T-helper 2 cell treated with Interferon-gamma antibody and Interleukin-4, amounts not matched to agents 5 μg/mL and 100 μg/mL, for 36 hours (primary cell): ENCODE measurements around the gene XAGE2.
A peak's percentile ranks its signal among the peaks of the same experiment; 100 is the strongest.
"Not testable (repeated sequence)": the region's sequence is repeated elsewhere in the genome, so short reads cannot be mapped to it uniquely, and the experiment has no call there.

ENCODE experiments used
- DNase-seq: peaks from one replicate; pipeline ENCODE4 v3.0.0; 2021; ENCODE audit warnings: low spot score
- H3K27ac Mint-ChIP-seq: one replicate; pipeline ENCODE4 v1.8.0; 2021; ENCODE audit warnings: mild to moderate bottlenecking, mixed read lengths
- H3K27me3 Mint-ChIP-seq: one replicate; pipeline ENCODE4 v1.8.0; 2021; ENCODE audit warnings: low read depth, mixed read lengths
- H3K36me3 Mint-ChIP-seq: one replicate; pipeline ENCODE4 v1.8.0; 2021; ENCODE audit warnings: low read depth, mixed read lengths
- H3K4me1 Mint-ChIP-seq: one replicate; pipeline ENCODE4 v1.8.0; 2021; ENCODE audit warnings: low read depth, mixed read lengths
- H3K4me3 Mint-ChIP-seq: one replicate; pipeline ENCODE4 v1.8.0; 2022; ENCODE audit warnings: mild to moderate bottlenecking, moderate library complexity, mixed read lengths
- H3K9me3 Mint-ChIP-seq: one replicate; pipeline ENCODE4 v1.8.0; 2021; ENCODE audit warnings: mixed read lengths

XAGE2 gene, protein sequence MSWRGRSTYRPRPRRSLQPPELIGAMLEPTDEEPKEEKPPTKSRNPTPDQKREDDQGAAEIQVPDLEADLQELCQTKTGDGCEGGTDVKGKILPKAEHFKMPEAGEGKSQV

DNA sequence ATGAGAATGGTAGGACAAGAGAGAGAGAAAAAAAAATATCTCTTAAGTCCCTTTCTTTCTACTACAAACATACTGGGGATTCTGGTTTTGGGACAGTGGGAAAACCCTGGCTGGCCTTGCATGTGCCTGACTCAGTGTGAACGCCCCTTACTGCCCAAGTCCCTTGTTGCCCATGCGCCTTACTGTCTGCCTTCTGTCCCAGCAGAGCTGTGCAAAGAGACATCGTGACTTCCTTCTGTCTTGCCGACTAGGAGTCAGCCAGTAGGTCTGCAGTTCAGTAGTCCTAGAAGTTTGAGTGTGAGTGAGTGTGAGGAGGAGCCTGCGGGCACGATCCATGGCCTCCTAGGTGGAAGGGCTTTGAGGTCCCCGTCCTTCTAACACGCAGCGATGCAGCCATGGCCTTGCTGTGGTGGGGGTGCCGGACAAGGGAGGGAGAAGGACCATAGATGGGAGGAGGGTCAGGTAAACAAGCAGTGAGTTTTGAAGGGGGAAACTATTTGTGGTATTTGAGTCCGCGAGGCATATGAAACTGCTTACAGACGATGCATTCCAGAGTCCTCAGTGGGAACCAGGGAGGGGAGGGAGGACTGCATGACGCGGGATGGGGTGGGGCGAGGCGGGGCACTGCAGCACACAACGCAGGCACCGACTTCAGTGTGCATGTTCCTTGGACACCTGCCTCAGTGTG is at the start of gene XAGE2:
Gene XAGE2 (plus strand): TSS at position 654 of the 688 bp plus-strand sequence. CDS start 994 bp downstream, outside the sequence.
- DNase-seq, result no peak
- Mint-ChIP-seq H3K27me3 (no peaks in the 10 kb centered on the region), H3K4me1 (no peaks in the 10 kb centered on the region), H3K27ac (no peak within 1 kb of the TSS), H3K36me3 (no peaks in the 10 kb centered on the region), H3K9me3 (no peaks in the 10 kb centered on the region), H3K4me3 (no peak within 1 kb of the TSS)

DNA sequence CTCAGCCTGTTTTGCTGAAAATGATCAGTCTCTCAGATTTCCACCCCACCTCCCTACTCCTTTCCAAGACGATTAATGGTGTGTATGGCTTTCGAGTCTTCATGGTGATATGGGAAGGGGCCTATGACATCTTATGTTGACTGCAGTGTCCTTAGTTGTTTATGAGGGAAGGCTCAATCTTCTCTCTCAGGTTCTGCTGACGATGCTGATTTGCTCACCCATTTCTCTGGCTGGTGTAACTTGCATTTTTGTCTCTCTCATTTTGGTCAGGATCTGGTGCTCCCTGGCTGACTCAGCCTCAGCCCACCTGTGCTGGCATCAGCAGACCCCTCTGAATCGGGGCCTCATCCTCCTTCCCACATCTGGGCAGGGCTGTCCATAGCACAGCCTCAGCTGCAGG is 31.4 kb upstream of the XAGE2 start:
- H3K36me3 Mint-ChIP-seq, result no peaks in the 10 kb centered on the region
- no peaks in the 10 kb centered on the region for H3K9me3 Mint-ChIP-seq
- DNase-seq, result no peak
- no peaks in the 10 kb centered on the region for H3K4me1 Mint-ChIP-seq
- no peaks in the 10 kb centered on the region for H3K27me3 Mint-ChIP-seq
- no peak overlapping the region for H3K27ac Mint-ChIP-seq
- no peak overlapping the region for H3K4me3 Mint-ChIP-seq

DNA sequence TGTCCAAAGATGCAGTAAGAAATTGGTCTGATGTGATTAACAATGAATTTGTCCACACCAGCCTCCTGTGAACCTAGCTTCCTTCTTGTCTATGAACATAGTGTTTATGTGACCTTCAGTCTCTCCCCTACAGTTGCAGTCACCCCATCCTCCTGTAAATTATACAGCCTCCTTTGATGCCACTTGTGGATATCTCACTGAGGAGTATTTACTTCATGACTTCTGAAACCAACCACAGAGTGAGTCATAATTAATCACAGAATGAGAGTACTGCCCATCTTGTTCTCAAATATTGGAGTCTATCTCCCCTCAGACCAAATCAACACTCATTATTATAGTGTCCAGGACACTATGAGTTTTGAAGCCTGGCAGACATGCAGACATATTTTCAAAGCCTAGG is 27.3 kb upstream of the XAGE2 start:
- no peaks in the 10 kb centered on the region for H3K9me3 Mint-ChIP-seq
- no peak for DNase-seq
- no peak overlapping the region for H3K27ac Mint-ChIP-seq
- no peaks in the 10 kb centered on the region for H3K27me3 Mint-ChIP-seq
- H3K36me3 Mint-ChIP-seq, result no peaks in the 10 kb centered on the region
- peaks cover 1% of the 10 kb centered on the region for H3K4me1 Mint-ChIP-seq
- H3K4me3 Mint-ChIP-seq, result no peak overlapping the region

DNA sequence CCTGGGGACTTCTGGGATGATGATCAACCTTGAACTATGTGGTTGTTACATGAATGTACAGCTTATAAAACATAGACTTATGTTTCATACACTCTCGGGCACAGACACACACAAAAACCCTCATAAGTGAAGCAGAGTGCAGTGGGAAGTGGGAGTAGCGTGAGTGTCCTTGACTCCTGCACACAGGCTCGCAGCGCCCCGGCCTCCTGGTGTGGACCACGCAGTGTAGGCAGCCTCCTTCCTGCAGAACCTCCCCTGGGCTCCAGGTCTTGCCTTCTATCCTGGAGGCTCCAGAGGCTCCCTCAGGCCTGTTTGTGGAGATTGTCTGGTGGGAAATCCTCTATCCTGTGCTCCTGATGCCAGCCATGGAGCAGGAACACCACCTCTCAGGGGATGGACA is 25.7 kb upstream of the XAGE2 start:
- H3K9me3 Mint-ChIP-seq, H3K4me1 Mint-ChIP-seq, H3K4me3 Mint-ChIP-seq, H3K27ac Mint-ChIP-seq, DNase-seq, H3K27me3 Mint-ChIP-seq, H3K36me3 Mint-ChIP-seq: not testable (repeated sequence)

DNA sequence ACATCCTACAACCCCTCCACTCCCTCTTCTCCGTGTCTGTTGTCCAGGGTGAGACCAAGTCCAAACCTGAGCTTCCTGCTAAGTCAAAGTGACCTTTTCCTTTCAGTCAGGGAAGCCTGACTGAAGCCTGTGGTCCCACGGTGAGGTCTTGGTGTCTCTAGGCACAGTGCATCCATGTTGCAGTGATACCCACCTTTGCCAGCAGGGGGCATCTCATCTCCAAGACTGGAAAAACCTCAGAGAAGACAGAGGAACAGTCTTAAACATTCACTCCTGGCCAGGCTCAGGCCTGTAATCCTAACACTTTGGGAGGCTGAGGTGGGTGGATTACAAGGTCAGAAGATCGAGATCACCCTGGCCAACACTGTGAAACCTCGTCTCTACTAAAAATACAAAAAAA is 23.4 kb upstream of the XAGE2 start:
- DNase-seq, result peak; percentile 9
- H3K36me3 Mint-ChIP-seq, H3K27me3 Mint-ChIP-seq, H3K4me3 Mint-ChIP-seq, H3K9me3 Mint-ChIP-seq, H3K4me1 Mint-ChIP-seq, H3K27ac Mint-ChIP-seq: not testable (repeated sequence)

DNA sequence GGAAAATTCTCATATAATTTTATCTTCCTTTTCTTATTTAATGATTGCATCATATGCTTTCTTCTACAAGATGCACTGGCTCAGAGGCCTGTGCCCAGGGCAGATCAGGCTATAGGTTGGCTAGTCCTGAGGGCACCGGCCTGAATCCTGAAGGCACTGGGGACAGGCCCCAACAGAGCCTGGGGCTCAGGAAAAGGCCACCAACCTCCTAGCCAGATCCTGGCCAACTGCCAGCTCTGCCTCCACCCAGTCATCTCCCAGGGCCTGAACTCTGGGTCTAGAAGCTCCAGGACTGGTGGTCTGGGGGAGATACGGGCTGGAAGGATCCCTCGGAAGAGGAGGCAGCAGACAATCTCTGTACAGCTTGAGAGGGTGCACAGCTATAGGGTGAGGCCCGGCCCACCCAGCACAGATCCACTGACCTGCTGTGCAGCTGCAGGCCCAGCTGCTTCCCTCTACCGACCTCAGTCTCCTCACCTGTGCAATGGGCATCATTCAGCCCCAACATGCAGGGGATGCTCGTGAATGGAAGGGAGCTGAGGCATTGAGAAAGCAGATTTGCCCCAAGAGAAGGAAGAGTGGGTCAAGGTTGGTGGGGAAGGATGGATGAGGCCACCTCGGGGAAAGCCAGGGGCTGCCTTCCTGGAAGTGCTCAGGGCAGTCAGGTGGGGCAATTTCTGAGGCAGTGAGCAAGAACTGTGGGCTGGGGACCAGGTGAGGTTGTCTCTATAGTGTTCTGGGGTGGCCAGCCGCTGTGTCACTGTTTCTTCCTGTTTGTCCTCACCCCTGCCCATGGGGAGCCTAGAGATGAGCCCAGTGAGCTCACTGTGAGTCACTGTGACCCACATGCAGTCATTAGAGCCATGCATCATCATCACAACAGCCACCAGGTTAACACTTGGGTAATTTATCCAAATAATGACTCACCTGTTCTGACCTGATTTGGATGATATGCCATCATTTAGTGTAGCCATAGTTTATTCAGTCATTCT is 22.4 kb upstream of the XAGE2 start:
- DNase-seq, result no peak

DNA sequence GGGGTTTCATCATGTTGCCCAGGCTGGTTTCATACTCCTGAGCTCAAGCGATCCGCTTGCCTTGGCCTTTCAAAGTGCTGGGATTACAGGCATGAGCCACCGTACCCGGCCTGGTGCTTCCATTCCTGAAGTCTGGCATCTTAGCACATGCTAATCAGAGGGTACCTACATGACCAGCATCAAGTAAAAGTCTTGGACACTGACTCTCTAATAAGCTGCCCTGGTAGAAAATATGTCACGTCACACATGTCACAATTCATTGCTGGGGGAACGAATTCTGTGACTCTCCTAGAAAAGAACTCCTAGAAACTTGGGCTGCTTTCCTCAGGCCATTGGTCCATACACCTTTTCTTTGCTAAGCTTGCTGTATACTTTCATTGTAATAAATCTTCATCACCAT is 19.1 kb upstream of the XAGE2 start:
- H3K27ac Mint-ChIP-seq, result no peak overlapping the region
- H3K36me3 Mint-ChIP-seq, result no peaks in the 10 kb centered on the region
- no peaks in the 10 kb centered on the region for H3K27me3 Mint-ChIP-seq
- H3K4me1 Mint-ChIP-seq, result peaks cover 1% of the 10 kb centered on the region
- H3K4me3 Mint-ChIP-seq, result no peak overlapping the region
- no peak for DNase-seq
- no peaks in the 10 kb centered on the region for H3K9me3 Mint-ChIP-seq

More for the DNA sequence above, 22.4 kb upstream of the XAGE2 start:
- H3K9me3 Mint-ChIP-seq, result no peaks in the 10 kb centered on the region
- H3K27me3 Mint-ChIP-seq, result no peaks in the 10 kb centered on the region
- H3K27ac Mint-ChIP-seq, result no peak overlapping the region
- H3K4me1 Mint-ChIP-seq, result peaks cover 1% of the 10 kb centered on the region
- no peaks in the 10 kb centered on the region for H3K36me3 Mint-ChIP-seq
- H3K4me3 Mint-ChIP-seq, result no peak overlapping the region

DNA sequence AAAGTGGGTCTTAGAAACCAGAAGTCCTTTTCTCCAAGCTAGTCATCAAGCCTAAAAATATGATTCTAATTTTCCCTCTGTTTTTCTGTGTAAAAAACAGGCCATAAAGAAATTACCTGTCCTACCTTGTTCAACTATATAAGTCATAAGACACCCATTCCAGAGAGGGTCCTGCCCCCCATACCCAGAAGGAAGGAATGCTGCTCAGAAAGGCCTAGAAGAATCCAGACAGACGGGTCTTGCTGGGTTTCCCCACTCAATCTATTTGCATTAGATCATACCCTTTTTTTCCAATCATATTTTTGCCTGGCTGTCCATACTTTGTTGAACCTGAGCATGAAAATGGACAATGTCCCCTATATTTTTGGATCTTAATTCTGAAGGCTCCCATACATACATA is 16.3 kb upstream of the XAGE2 start:
- no peak overlapping the region for H3K27ac Mint-ChIP-seq
- no peaks in the 10 kb centered on the region for H3K27me3 Mint-ChIP-seq

DNA sequence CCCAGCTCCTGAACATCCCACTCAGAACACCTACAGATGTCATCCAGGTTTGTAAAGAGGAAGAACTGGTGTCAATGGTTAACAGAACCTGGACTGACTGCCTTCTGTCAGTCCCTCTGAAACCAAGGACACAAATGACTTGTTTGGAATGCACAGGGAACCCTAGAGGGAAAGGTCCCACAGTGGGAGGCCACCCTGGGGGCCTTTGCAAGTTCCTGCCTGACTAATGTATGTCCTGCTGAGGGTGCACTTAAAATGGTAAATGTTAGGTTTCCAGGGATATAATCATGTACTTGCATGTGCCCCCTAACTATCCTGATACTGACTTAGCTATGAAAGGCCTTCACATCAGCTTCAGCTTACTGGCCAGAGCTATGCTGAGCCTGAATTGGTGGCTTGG is 15.0 kb upstream of the XAGE2 start:
- Mint-ChIP-seq H3K4me1 (no peaks in the 10 kb centered on the region), H3K36me3 (no peaks in the 10 kb centered on the region), H3K27me3 (no peaks in the 10 kb centered on the region), H3K27ac (no peak overlapping the region), H3K4me3 (no peak overlapping the region), H3K9me3 (no peaks in the 10 kb centered on the region)
- DNase-seq, result no peak

More for the DNA sequence above, 16.3 kb upstream of the XAGE2 start:
- Mint-ChIP-seq H3K36me3 (no peaks in the 10 kb centered on the region), H3K4me1 (no peaks in the 10 kb centered on the region), H3K9me3 (no peaks in the 10 kb centered on the region), H3K4me3 (no peak overlapping the region)
- no peak for DNase-seq

DNA sequence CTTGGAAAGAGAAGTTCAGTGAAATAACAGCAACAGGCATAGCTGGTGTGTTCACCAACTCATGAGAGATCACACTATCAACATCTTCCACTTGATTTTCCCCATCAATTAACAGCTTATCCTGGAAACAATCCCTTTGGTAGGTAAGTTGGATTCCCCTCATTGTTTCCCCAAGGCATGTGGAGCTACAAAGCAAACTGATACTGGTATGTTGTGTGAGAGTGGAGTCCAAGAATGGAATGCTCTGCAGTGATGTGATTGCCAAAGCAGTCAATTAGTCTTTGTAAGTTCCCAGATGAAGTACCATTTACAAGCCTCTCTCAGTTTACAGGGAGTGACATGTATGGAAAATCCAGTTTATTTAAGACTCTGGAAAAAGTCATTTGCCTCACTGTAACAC is 13.7 kb upstream of the XAGE2 start:
- Mint-ChIP-seq H3K9me3 (no peaks in the 10 kb centered on the region), H3K4me1 (no peaks in the 10 kb centered on the region), H3K27ac (no peak overlapping the region), H3K27me3 (no peaks in the 10 kb centered on the region), H3K36me3 (no peaks in the 10 kb centered on the region), H3K4me3 (no peak overlapping the region)
- DNase-seq, result no peak

DNA sequence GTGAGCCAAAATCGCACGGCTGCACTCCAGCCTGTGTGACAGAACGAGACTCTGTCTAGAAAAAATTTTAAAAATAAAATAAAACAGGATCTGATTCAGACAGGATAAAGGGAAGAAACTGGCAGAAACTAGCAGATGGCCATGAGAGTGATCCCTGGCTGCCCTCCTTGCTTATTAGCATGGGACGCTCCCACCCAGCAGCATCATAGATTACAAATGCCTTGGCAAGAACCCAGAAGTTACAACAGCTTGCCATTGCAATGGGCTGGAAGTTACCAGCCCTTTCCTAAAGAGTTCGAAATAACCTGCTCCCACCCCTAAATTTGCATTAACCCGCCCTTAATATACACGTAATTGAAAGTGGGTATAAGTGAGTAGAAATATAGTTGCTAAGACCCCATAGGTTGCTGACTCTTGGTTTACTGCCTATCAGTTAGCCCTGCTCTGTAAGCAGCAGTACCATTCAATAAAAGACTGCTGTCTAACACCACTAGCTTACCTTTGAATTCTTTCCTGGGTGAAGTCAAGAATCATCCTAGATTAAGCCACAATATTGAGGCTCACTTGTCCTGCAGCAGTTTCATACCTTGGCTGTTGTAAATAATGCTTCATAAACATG is 9.1 kb upstream of the XAGE2 start:
- Mint-ChIP-seq H3K9me3 (no peaks in the 10 kb centered on the region), H3K4me1 (no peaks in the 10 kb centered on the region), H3K36me3 (no peaks in the 10 kb centered on the region), H3K4me3 (no peak overlapping the region), H3K27me3 (no peaks in the 10 kb centered on the region), H3K27ac (no peak overlapping the region)
- no peak for DNase-seq

DNA sequence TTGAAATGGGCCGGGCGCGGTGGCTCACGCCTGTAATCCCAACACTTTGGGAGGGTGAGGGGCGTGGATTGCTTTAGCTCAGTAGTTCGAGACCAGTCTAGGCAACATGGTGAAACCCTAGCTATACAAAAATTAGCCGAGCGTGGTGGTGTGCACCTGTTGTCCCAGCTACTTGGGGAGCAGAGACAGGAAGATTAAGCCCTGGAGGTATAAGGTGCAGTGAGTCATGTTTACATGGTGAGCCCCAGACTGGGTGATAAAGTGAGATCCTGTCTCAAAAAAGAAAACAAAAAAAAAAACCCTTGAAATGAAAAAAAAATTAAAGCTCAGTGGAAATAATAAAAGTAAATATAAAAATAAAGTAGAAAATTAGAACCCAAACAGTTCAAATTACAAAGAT is 6.9 kb upstream of the XAGE2 start:
- Mint-ChIP-seq H3K4me3 (no peak overlapping the region), H3K27ac (no peak overlapping the region)

DNA sequence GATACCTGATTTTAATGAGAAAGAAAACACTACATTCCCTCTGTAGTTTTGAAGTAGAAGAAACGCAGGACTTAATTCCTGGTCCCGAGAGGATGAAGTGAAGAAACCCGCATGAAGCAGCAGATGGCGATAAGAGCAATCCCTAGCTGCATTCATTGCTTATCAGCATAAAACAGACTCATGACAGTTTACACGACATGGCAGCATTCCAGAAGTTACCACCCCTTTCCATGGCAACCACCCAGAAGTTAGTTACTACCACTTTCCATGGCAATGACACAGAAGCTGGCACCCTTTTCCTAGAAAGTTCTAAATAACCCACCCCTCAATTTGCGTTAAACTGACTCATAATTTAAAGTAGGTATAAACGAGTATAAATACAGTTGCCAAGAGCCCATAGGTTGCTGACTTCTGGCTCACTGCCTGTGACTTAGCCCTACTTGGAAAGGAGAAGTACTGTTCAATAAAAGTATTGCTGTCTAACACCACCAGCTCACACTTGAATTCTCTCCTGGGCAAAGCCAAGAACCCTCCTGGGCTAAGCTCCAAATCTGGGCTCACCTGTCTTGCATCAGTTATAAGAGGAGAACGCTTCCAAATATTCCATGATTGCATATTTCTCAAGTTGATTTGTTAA is 5.5 kb upstream of the XAGE2 start:
- Mint-ChIP-seq H3K4me3 (no peak overlapping the region), H3K27me3 (no peaks in the 10 kb centered on the region), H3K4me1 (no peaks in the 10 kb centered on the region), H3K36me3 (no peaks in the 10 kb centered on the region), H3K9me3 (no peaks in the 10 kb centered on the region), H3K27ac (no peak overlapping the region)
- no peak for DNase-seq

More for the DNA sequence above, 6.9 kb upstream of the XAGE2 start:
- Mint-ChIP-seq H3K4me1 (no peaks in the 10 kb centered on the region), H3K36me3 (no peaks in the 10 kb centered on the region), H3K9me3 (no peaks in the 10 kb centered on the region), H3K27me3 (no peaks in the 10 kb centered on the region)
- DNase-seq, result no peak
